ENCODE data around the gene ZMIZ2. TPM values are rescaled to one million over a fixed set of nuclear protein-coding genes. Genes with fewer than 3 reads are reported as not detected.
A peak's percentile ranks its signal among the peaks of the same experiment; 100 is the strongest.
"Not testable (repeated sequence)": the region's sequence is repeated elsewhere in the genome, so short reads cannot be mapped to it uniquely, and the experiment has no call there.

ZMIZ2 gene
- total RNA-seq, 2 donors from 2014 or later, result 43.3 to 48.1 TPM

- DNase-seq, result no peak
- ATAC-seq, result no peak
- intact Hi-C loops (cut with DNase I), result no loop called here
Measured at GRCh38 chr7:44791278-44792219, 42.9 kb downstream of the ZMIZ2 start.

GRCh38 chr7:44793919-44794318, 45.3 kb downstream of the ZMIZ2 start:
- ATAC-seq, result no peak
- intact Hi-C loops (cut with DNase I), result no loop called here
- no peak for DNase-seq

GRCh38 chr7:44794331-44794730, 45.7 kb downstream of the ZMIZ2 start:
- DNase-seq (no peak), ATAC-seq (no peak)
- intact Hi-C loops (cut with DNase I), result no loop called here

- intact Hi-C loops (cut with DNase I), result loop anchor here in 1 of 2 donors (5.0 kb wide), 2 partner anchors 44 to 51 kb away; partner anchors contain the start of gene H2AZ2
- DNase-seq (no peak), ATAC-seq (peak in 1 of 2 donors; percentile 7)
Measured at GRCh38 chr7:44796034-44796503, 47.4 kb downstream of the ZMIZ2 start.

- DNase-seq, result peak; percentile 99
Measured at GRCh38 chr7:44796504-44797328, 48.1 kb downstream of the ZMIZ2 start, which contains the start of gene PPIA. Gene PPIA, plus strand, starts transcription at chr7:44796681. Its CDS starts 44 bp downstream, at chr7:44796725.

GRCh38 chr7:44797329-44798258, 48.9 kb downstream of the ZMIZ2 start:
- peak; percentile 90 for DNase-seq
- peak; percentile 81 to 82 for ATAC-seq
- intact Hi-C loops (cut with DNase I), result loop anchor here in 1 of 2 donors (5.0 kb wide), 2 partner anchors 45 to 50 kb away; partner anchors contain the start of gene H2AZ2

More at GRCh38 chr7:44796504-44797328, 48.1 kb downstream of the ZMIZ2 start, which contains the start of gene PPIA:
- peak; percentile 95 to 97 for ATAC-seq
- intact Hi-C loops (cut with DNase I), result loop anchor here in 1 of 2 donors (5.0 kb wide), 2 partner anchors 44 to 51 kb away; partner anchors contain the start of gene H2AZ2

GRCh38 chr7:44798649-44799305, 50.1 kb downstream of the ZMIZ2 start:
- DNase-seq (no peak), ATAC-seq (no peak)
- intact Hi-C loops (cut with DNase I), result loop anchor here in 1 of 2 donors (5.0 kb wide), 2 partner anchors 46 to 49 kb away; partner anchors contain the start of gene H2AZ2

GRCh38 chr7:44799939-44800338, 51.3 kb downstream of the ZMIZ2 start:
- ATAC-seq, result no peak
- intact Hi-C loops (cut with DNase I), result loop anchor here in 1 of 2 donors (5.0 kb wide), 2 partner anchors 47 to 48 kb away; partner anchors contain the start of gene H2AZ2
- no peak for DNase-seq

GRCh38 chr7:44801890-44802289, 53.2 kb downstream of the ZMIZ2 start:
- ATAC-seq (no peak), DNase-seq (no peak)
- intact Hi-C loops (cut with DNase I), result no loop called here

- intact Hi-C loops (cut with DNase I), result no loop called here
- ATAC-seq (no peak), DNase-seq (no peak)
Measured at GRCh38 chr7:44802418-44803025, 53.9 kb downstream of the ZMIZ2 start.

- ATAC-seq; DNase-seq; intact Hi-C loops (cut with DNase I): not testable (repeated sequence)
Measured at GRCh38 chr7:44803828-44804519, 55.3 kb downstream of the ZMIZ2 start.

GRCh38 chr7:44805950-44806349, 57.3 kb downstream of the ZMIZ2 start:
- ATAC-seq (no peak), DNase-seq (no peak)
- intact Hi-C loops (cut with DNase I), result no loop called here

- no peak for ATAC-seq
Measured at GRCh38 chr7:44808914-44809393, 60.3 kb downstream of the ZMIZ2 start.

GRCh38 chr7:44811093-44811492, 62.4 kb downstream of the ZMIZ2 start:
- DNase-seq, result no peak
- ATAC-seq, result no peak
- intact Hi-C loops (cut with DNase I), result no loop called here

More at GRCh38 chr7:44808914-44809393, 60.3 kb downstream of the ZMIZ2 start:
- no peak for DNase-seq
- intact Hi-C loops (cut with DNase I), result no loop called here

GRCh38 chr7:44811571-44811970, 62.9 kb downstream of the ZMIZ2 start:
- ATAC-seq (no peak), DNase-seq (no peak)
- intact Hi-C loops (cut with DNase I), result no loop called here

GRCh38 chr7:44814919-44815318, 66.3 kb downstream of the ZMIZ2 start:
- ATAC-seq, result no peak
- intact Hi-C loops (cut with DNase I), result no loop called here
- DNase-seq, result no peak
